C4-2B (cell line): ENCODE data around the gene KMT5B.

Experiments used
- CTCF ChIP-seq: fragments of 450-650 bp; conservative IDR thresholded peaks from 2 replicates; pipeline ENCODE4 v1.5.1; 2017; ENCODE audit warnings: mild to moderate bottlenecking
- ZFX ChIP-seq: fragments of 450-650 bp; IDR thresholded peaks from 2 replicates; pipeline ENCODE4 v1.6.1; 2017

DNA sequence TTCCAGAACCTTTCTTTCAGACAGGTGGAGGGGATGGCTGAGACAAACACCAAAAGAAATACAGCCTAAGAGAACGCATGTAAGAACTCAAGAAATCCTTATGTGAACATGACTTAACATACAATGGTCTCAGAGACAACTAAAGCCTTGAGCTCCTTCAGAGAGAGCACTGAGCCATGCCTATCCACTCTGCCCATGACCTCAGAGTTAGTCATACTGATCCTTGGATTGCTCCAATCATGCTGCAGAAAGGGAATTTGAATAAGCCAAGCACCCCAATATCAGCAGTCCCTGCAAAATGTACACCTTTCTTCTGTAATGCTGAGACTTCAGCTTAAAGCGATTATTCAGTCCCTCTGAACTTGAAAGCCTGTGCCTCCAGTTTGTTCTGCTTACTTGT, 48.7 kb downstream of the KMT5B start:
- TF ChIP-seq CTCF, result no peak
- no peak for TF ChIP-seq ZFX
